HEK293 (cell line): Measurements from ENCODE around the gene PLPPR4.

ENCODE experiments used
- CTCF ChIA-PET: fragments of 350-600 bp; formaldehyde crosslinking; extraction: SDS; loops from one replicate; lab custom pipeline; 2021; ENCODE audit warnings: antibody characterized with exemption; lab: Yijun Ruan, JAX
- POLR2A ChIA-PET: fragments of 300-600 bp; formaldehyde crosslinking; extraction: SDS; loops from one replicate; lab custom pipeline; 2020; ENCODE audit warnings: antibody characterized with exemption, inconsistent platforms; lab: Yijun Ruan, JAX
- H3K27ac ChIP-seq: fragments of 200-500 bp; sonication (Bioruptor generic); 2 replicates; pipeline ENCODE4 v1.5.1; 2014; ENCODE audit warnings: low read depth, low read length, control low read depth, inconsistent platforms; ENCODE audit errors: extremely low read depth
- H3K36me3 ChIP-seq, 2 experiments: fragments of 200-500 bp in 1 of 2; sonication (Bioruptor generic) in 1 of 2; 1 replicate in 1 of 2; 2 replicates in 1 of 2; pipeline ENCODE4 v1.5.1; 2014 to 2017; ENCODE audit warnings: inconsistent platforms in 2 of 2, low read length in 2 of 2; ENCODE audit not compliant: control insufficient read depth in 2 of 2, insufficient read depth in 1 of 2
- H3K4me1 ChIP-seq: fragments of 200-500 bp; sonication (Bioruptor generic); 2 replicates; pipeline ENCODE4 v1.5.1; 2014; ENCODE audit warnings: mild to moderate bottlenecking, low read length, inconsistent platforms; ENCODE audit not compliant: control insufficient read depth, insufficient read depth
- H3K4me3 ChIP-seq: 2 replicates; pipeline ENCODE4 v1.5.1; 2011; ENCODE audit warnings: low read depth, mild to moderate bottlenecking, control low read depth, low read length, moderate library complexity
- H3K9me3 ChIP-seq: fragments of 200-500 bp; sonication (Bioruptor generic); 2 replicates; pipeline ENCODE4 v1.5.1; 2014; ENCODE audit warnings: low read depth, low read length, inconsistent platforms; ENCODE audit not compliant: control insufficient read depth, insufficient read depth
- BCL11B ChIP-seq: fragments of 450-650 bp; formaldehyde crosslinking; IDR thresholded peaks from 2 replicates; pipeline ENCODE4 v1.5.1; 2016; ENCODE audit warnings: low read depth, missing biosample characterization, missing genetic modification characterization
- HOXC10 ChIP-seq: sonication (generic); formaldehyde crosslinking; IDR thresholded peaks from 2 replicates; pipeline ENCODE4 v1.8.1; 2023; ENCODE audit warnings: mild to moderate bottlenecking, missing genetic modification reagents
- MZF1 ChIP-seq: fragments of 450-650 bp; formaldehyde crosslinking; IDR thresholded peaks from 2 replicates; pipeline ENCODE4 v1.5.1; 2017; ENCODE audit warnings: missing biosample characterization, missing genetic modification characterization, borderline replicate concordance
- OVOL3 ChIP-seq: fragments of 450-650 bp; formaldehyde crosslinking; IDR thresholded peaks from 2 replicates; pipeline ENCODE4 v1.5.1; 2016; ENCODE audit warnings: missing biosample characterization, missing genetic modification characterization
- PATZ1 ChIP-seq: fragments of 450-650 bp; formaldehyde crosslinking; IDR thresholded peaks from 2 replicates; pipeline ENCODE4 v1.5.1; 2016; ENCODE audit warnings: missing biosample characterization, missing genetic modification characterization
- PRDM1 ChIP-seq: fragments of 450-650 bp; formaldehyde crosslinking; IDR thresholded peaks from 2 replicates; pipeline ENCODE4; 2016; ENCODE audit warnings: missing biosample characterization, missing genetic modification characterization
- RBAK ChIP-seq: fragments of 450-650 bp; formaldehyde crosslinking; IDR thresholded peaks from 2 replicates; pipeline ENCODE4 v1.5.1; 2016; ENCODE audit warnings: missing biosample characterization, missing genetic modification characterization
- SP7 ChIP-seq: fragments of 450-650 bp; formaldehyde crosslinking; IDR thresholded peaks from 2 replicates; pipeline ENCODE4 v1.5.1; 2016; ENCODE audit warnings: missing biosample characterization, missing genetic modification characterization
- YY1 ChIP-seq: fragments of 450-650 bp; formaldehyde crosslinking; IDR thresholded peaks from 2 replicates; pipeline ENCODE4 v1.5.1; 2018; ENCODE audit warnings: missing biosample characterization, missing genetic modification characterization
- YY2 ChIP-seq: fragments of 450-650 bp; formaldehyde crosslinking; IDR thresholded peaks from 2 replicates; pipeline ENCODE4 v1.5.1; 2016; ENCODE audit warnings: missing biosample characterization, missing genetic modification characterization
- ZEB2 ChIP-seq: fragments of 450-650 bp; formaldehyde crosslinking; IDR thresholded peaks from 2 replicates; pipeline ENCODE4 v1.5.1; 2016; ENCODE audit warnings: missing biosample characterization, missing genetic modification characterization
- ZNF114 ChIP-seq: fragments of 450-650 bp; formaldehyde crosslinking; IDR thresholded peaks from 2 replicates; pipeline ENCODE4 v1.5.0; 2017; ENCODE audit warnings: missing biosample characterization, missing genetic modification characterization
- ZNF146 ChIP-seq: fragments of 450-650 bp; formaldehyde crosslinking; IDR thresholded peaks from 2 replicates; pipeline ENCODE4 v1.5.1; 2016; ENCODE audit warnings: missing biosample characterization, missing genetic modification characterization
- ZNF202 ChIP-seq: fragments of 450-650 bp; formaldehyde crosslinking; IDR thresholded peaks from 2 replicates; pipeline ENCODE4 v1.5.1; 2016; ENCODE audit warnings: missing biosample characterization, missing genetic modification characterization, borderline replicate concordance
- ZNF280D ChIP-seq: fragments of 450-650 bp; formaldehyde crosslinking; IDR thresholded peaks from 2 replicates; pipeline ENCODE4 v1.5.1; 2016; ENCODE audit warnings: missing biosample characterization, missing genetic modification characterization
- ZNF391 ChIP-seq: fragments of 450-650 bp; formaldehyde crosslinking; IDR thresholded peaks from 2 replicates; pipeline ENCODE4 v1.5.1; 2016; ENCODE audit warnings: low read depth, missing biosample characterization, missing genetic modification characterization, borderline replicate concordance
- ZNF600 ChIP-seq: fragments of 450-650 bp; formaldehyde crosslinking; IDR thresholded peaks from 2 replicates; pipeline ENCODE4 v1.5.1; 2016; ENCODE audit warnings: missing biosample characterization, missing genetic modification characterization
- ZNF660 ChIP-seq: fragments of 450-650 bp; IDR thresholded peaks from 2 replicates; pipeline ENCODE4 v1.5.1; 2018; ENCODE audit warnings: missing biosample characterization, mild to moderate bottlenecking, missing genetic modification characterization
- TF ChIP-seq, protein P1 (sequence below): fragments of 450-650 bp; formaldehyde crosslinking; IDR thresholded peaks from 2 replicates; pipeline ENCODE4 v1.5.1; 2016; ENCODE audit warnings: missing biosample characterization, missing genetic modification characterization
- TF ChIP-seq, protein P2 (sequence below): fragments of 450-650 bp; formaldehyde crosslinking; IDR thresholded peaks from 2 replicates; pipeline ENCODE4 v1.5.1; 2016; ENCODE audit warnings: missing biosample characterization, missing genetic modification characterization
- TF ChIP-seq, protein P3 (sequence below): fragments of 450-650 bp; formaldehyde crosslinking; IDR thresholded peaks from 2 replicates; pipeline ENCODE4 v1.5.1; 2016; ENCODE audit warnings: missing biosample characterization, missing genetic modification characterization, low read depth
- TF ChIP-seq, protein P4 (sequence below): fragments of 450-650 bp; formaldehyde crosslinking; IDR thresholded peaks from 2 replicates; pipeline ENCODE4 v1.5.1; 2017; ENCODE audit warnings: missing biosample characterization, missing genetic modification characterization

The PLPPR4 gene

DNA sequence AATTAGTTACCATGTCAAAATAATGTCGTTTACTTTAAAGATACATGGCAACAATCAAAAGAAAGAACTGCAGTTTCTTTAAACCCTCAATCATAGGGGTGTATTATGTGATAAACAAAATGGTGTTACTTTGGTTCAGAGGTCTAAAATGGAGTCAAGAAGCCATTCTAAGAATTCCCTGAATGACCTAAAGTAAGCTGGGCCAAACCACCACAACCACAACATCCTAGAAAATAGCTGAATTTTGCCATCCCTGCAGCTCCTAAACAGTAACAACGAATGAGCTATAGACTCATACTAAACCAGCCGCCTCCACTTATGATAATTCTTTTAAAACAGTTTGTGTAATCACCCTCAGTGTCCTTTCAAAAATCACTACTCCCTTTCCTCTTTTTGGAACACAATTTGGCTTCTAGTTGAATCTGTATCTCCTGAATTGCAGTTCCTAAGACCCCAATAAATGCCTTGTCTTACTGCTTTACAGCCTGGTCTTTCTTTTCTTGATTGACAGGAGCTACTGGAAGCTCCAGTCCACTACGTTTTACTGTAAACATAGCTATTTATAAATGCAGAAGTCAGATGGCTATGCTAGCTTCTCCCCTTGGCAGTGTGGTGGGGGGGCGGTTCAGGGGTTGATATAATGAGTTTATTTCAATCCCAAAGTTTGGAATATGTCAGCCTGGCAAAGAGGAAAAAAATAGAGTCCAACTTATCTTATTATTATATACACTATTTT lies 84.3 kb downstream of the PLPPR4 start:
- Histone ChIP-seq H3K4me1 (no peaks in the 10 kb centered on the region), H3K4me3 (no peak overlapping the region), H3K9me3 (no peaks in the 10 kb centered on the region), H3K27ac (no peak overlapping the region), H3K36me3 (no peaks in the 10 kb centered on the region)
- ChIA-PET POLR2A (no interaction called here), CTCF (interaction anchor here (1.0 kb wide), 1 partner anchor 133 kb away, joined by 3 read pairs; no protein-coding TSS in a partner anchor)
- TF ChIP-seq ZNF660 (tag by site-specific recombination) (no peak), ZNF202 (tag by site-specific recombination) (no peak), OVOL3 (no peak), PATZ1 (tag by site-specific recombination) (no peak), YY1 (tag by site-specific recombination) (no peak), ZEB2 (no peak)
- TF ChIP-seq, protein P1, sequence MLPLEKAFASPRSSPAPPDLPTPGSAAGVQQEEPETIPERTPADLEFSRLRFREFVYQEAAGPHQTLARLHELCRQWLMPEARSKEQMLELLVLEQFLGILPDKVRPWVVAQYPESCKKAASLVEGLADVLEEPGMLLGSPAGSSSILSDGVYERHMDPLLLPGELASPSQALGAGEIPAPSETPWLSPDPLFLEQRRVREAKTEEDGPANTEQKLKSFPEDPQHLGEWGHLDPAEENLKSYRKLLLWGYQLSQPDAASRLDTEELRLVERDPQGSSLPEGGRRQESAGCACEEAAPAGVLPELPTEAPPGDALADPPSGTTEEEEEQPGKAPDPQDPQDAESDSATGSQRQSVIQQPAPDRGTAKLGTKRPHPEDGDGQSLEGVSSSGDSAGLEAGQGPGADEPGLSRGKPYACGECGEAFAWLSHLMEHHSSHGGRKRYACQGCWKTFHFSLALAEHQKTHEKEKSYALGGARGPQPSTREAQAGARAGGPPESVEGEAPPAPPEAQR (tag by site-specific recombination): no peak
- TF ChIP-seq, protein P2, sequence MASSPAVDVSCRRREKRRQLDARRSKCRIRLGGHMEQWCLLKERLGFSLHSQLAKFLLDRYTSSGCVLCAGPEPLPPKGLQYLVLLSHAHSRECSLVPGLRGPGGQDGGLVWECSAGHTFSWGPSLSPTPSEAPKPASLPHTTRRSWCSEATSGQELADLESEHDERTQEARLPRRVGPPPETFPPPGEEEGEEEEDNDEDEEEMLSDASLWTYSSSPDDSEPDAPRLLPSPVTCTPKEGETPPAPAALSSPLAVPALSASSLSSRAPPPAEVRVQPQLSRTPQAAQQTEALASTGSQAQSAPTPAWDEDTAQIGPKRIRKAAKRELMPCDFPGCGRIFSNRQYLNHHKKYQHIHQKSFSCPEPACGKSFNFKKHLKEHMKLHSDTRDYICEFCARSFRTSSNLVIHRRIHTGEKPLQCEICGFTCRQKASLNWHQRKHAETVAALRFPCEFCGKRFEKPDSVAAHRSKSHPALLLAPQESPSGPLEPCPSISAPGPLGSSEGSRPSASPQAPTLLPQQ (tag by site-specific recombination): no peak

DNA sequence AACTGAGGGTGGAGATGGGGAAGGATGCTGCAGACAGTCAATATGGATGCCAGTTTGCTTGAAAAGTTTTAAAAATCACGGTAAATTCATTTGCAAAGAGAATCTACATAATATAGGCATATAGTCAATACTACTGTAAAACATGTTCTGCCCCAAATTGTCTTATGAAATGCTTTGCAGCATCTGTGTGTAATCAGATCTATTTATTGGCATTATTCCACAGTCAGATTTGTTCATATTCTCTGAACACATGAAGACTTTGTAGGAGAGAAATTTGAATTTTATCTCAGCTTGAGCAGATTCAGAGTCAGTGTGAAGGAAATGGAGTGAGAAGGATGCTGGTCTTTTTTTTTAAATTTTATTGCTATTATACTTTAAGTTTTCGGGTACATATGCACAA lies 88.5 kb downstream of the PLPPR4 start:
- CTCF ChIA-PET: no interaction called here
- POLR2A ChIA-PET: no interaction called here
- no peak for TF ChIP-seq ZNF280D (tag by site-specific recombination)
- TF ChIP-seq, protein P3, sequence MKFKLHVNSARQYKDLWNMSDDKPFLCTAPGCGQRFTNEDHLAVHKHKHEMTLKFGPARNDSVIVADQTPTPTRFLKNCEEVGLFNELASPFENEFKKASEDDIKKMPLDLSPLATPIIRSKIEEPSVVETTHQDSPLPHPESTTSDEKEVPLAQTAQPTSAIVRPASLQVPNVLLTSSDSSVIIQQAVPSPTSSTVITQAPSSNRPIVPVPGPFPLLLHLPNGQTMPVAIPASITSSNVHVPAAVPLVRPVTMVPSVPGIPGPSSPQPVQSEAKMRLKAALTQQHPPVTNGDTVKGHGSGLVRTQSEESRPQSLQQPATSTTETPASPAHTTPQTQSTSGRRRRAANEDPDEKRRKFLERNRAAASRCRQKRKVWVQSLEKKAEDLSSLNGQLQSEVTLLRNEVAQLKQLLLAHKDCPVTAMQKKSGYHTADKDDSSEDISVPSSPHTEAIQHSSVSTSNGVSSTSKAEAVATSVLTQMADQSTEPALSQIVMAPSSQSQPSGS (tag by site-specific recombination): no peak
- TF ChIP-seq, protein P4, sequence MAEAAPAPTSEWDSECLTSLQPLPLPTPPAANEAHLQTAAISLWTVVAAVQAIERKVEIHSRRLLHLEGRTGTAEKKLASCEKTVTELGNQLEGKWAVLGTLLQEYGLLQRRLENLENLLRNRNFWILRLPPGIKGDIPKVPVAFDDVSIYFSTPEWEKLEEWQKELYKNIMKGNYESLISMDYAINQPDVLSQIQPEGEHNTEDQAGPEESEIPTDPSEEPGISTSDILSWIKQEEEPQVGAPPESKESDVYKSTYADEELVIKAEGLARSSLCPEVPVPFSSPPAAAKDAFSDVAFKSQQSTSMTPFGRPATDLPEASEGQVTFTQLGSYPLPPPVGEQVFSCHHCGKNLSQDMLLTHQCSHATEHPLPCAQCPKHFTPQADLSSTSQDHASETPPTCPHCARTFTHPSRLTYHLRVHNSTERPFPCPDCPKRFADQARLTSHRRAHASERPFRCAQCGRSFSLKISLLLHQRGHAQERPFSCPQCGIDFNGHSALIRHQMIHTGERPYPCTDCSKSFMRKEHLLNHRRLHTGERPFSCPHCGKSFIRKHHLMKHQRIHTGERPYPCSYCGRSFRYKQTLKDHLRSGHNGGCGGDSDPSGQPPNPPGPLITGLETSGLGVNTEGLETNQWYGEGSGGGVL (tag by site-specific recombination): no peak
- no peak for TF ChIP-seq ZNF391 (tag by site-specific recombination)
- no peak for TF ChIP-seq ZNF600 (tag by site-specific recombination)
- no peak for TF ChIP-seq MZF1 (tag by site-specific recombination)
- no peak for TF ChIP-seq ZNF114 (tag by site-specific recombination)
- no peak for TF ChIP-seq PRDM1
- no peak for TF ChIP-seq SP7 (tag by site-specific recombination)
- TF ChIP-seq BCL11B (tag by site-specific recombination): no peak
- TF ChIP-seq ZNF146 (tag by site-specific recombination): no peak
- TF ChIP-seq YY2 (tag by site-specific recombination): no peak
- TF ChIP-seq RBAK (tag by site-specific recombination): no peak
- TF ChIP-seq HOXC10 (CRISPR knock-in tag): no peak

More for the DNA sequence above, 88.5 kb downstream of the PLPPR4 start:
- H3K36me3 ChIP-seq: no peaks in the 10 kb centered on the region
- no peak overlapping the region for H3K4me3 ChIP-seq
- no peaks in the 10 kb centered on the region for H3K9me3 ChIP-seq
- H3K4me1 ChIP-seq: no peaks in the 10 kb centered on the region
- no peak overlapping the region for H3K27ac ChIP-seq
